AG08396 (cell line): Measurements from ENCODE around the gene TMEM50A.
"Not testable (repeated sequence)": the region's sequence is repeated elsewhere in the genome, so short reads cannot be mapped to it uniquely, and the experiment has no call there.

ENCODE experiments used
- DNase-seq: peaks from one replicate; pipeline ENCODE4 v3.0.0; 2012; ENCODE audit warnings: low spot score, mixed read lengths

The TMEM50A gene

DNA sequence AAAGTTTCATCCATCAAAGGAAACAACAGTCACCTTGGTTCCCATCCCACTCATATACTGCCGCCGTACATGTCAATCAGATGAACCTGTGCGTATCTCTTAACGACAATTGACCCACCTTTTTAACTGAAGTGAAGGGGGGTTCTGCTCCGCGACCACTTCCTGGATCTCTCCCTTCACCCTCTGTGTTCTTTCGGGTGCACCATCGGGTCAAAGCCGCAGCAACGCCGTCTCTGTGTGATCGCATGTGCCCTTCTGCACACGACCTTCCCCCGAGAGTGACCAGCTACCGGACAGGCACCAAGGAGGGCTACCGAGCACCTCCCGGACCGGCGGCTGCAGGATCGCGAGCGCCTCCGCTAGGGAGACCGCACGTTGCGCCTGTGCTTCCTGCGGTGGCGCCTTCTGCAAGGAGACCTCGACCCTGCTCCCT lies 1.2 kb upstream of the TMEM50A start:
- not testable (repeated sequence) for DNase-seq

DNA sequence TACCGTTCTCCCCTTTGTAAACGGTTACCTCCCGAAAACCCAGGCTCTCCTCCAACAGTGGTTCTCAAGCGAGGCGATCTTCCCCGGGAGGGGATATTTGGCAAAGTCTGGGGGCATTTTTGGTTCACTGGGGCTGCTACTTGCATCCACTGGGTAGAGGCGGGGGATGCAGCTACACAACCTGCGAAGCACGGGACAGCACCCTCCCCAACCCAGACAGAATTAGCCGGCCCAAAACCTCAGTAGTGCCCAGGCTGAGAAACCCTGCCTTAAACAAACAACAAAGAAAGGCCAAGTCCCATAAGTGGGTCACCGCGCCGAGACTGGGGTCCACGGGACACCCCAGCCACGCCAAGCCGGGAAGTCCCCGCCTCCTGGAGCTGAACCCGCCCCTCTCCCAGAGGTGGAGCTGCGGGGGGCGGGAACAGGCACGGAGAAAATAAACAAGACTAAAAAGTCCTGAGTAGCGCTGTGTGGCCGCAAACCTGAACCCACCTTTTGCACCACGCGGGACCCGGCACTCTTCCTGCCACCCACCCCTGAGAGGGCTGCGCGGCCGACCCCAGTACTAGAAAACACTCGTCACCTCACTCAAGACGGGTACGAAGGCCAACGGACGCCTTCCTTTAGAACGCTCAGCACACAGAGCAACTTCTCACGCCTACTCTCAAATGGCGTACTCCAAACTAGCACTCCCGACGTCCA lies 499 bp upstream of the TMEM50A start:
- not testable (repeated sequence) for DNase-seq

DNA sequence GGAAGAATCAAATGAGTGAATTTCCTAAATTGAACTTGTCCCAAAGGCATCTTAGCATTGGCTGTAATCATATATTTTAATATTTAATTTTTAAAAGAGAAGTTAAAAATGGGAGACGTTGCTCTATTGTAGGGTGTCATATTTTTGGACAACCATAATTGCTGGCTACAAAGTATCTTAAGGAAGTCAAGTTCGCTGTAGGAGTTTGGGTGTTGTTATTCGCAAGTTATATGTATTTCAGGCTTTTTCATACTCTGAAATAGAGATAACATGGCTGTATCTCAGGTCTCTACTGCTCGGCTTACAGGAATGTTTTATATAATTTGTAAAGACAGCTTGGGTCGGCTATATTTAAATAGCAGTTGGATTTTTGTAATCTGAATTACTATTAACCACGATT lies 852 bp downstream of the TMEM50A start:
- no peak for DNase-seq

DNA sequence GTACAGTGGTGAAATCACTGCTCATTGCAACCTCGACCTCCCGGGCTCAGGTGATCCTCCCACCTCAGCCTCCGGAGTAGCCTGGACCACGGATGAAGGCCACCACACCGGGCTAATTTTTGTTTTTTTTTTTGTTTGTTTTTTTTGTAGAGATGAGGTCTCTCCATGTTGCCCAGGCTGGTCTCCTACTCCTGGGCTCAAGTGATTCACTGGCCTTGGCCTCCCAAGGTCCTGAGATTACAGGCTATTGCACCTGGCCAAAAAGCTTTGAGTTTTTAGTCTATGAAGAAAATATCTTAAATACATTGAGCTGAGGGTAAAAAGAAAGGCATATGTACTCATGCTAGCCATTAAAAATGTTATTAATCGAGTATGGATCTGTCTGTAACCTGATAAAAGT lies 3.6 kb downstream of the TMEM50A start:
- DNase-seq, result no peak

DNA sequence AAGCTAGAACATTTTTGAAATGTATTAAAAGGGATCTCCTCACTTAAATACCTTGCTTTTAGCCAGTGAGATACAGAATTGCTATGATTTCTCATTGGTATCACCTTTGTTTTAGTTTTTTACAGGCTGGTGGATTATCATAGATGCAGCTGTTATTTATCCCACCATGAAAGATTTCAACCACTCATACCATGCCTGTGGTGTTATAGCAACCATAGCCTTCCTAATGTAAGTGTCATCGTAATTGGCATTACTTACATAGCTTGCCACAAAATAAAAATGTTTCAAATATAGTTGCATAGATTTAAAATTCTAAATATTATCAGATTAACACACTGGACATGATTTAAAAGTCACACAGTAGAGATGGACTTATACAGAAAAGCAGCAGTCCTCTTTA lies 4.7 kb downstream of the TMEM50A start:
- no peak for DNase-seq

DNA sequence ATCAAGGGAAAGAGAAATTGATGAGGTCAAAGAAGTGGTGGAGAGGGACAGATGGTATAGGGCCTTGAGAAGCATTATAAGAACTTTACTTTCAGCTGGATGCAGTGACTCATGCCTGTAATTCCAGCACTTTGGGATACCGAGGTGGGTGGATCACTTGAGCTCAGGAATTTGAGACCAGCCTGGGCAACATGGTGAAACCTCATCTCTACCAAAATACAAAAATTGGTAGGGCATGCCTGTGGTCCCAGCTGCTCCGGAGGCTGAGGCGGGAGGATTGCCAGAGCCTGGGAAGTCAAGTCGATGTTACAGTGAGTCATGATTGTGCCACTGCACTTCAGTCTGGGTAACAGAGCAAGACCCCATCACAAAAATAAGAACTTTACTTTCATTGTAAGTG lies 5.7 kb downstream of the TMEM50A start:
- no peak for DNase-seq

DNA sequence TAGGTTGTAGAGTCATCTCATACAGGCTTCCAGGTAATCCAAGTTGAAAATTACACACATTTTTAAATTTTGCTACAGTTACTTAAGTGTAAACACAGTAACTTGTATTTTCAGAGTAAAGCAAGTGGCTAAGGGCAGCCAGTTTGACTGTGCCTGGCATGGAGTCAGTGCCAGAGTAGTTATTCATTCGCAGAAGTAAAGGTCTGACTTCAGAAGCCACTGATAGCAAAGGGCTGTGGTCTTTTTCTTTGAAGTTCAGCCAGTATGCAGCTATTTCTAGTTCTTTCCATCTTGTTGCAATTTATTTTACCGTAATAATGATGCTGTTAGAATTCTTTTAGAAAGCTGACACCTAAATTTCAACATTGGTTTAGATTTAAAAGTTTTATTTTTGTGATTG lies 9.4 kb downstream of the TMEM50A start:
- DNase-seq, result no peak

DNA sequence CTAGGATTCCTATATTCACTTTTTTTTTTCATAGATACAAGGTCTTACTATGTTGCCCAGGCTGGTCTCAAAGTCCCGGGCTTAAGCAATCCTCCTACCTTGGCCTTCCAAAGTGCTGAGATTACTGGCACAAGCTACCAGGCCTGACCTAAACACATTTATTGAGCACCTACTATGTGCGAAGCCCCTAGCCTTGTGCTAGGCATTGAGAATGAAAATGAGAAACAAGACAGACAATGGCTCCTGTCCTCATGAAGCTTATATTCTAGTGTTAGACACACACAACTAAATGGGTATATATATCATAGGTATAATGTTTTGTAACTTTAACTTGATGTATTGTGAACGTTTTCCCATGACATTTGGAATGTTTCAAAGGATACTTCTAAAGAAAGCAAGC lies 11.5 kb downstream of the TMEM50A start:
- no peak for DNase-seq

DNA sequence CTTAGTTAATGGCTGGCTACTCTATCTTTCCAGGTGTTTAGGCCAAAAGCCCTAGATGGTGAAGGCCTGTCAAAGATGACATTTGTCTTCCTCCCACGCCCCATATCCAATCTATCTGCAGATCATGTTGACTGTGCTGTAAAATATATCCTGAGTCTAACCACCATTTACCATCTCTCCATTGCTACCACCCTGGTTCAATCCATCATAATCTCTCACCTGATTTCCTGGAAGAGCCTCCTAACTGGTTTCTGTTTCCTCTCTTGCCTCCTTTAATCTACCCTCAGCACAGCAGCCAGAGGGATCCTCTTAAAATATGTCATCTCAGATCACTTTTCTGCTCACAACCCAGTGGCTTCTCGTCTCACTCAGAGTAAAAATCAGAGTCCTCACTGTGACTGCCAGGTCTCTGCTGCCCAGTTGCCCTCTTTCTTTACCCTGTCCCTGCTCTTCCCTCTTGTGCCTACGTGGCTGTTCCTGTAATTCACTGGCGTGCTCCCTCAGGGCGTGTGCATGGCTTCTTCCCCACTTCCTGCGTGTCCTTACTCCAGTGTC lies 17.8 kb downstream of the TMEM50A start:
- no peak for DNase-seq

DNA sequence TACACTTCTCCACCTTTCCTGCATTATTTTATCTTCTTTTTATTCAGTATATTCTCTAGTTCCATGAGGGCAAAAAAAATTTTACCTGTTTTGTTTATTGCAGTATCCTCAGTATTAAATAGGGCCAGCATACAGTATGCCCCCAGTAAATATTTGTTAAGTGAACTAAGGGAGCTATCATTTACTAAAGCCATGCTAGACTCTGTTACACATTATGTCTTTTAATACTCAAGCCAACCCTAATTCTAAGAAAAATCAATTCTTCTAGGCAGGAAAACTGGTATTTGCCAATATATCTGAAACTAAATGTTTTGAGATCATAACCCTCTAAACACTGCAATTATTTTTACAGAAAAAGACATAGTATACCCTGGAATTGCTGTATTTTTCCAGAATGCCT lies 18.3 kb downstream of the TMEM50A start:
- no peak for DNase-seq

DNA sequence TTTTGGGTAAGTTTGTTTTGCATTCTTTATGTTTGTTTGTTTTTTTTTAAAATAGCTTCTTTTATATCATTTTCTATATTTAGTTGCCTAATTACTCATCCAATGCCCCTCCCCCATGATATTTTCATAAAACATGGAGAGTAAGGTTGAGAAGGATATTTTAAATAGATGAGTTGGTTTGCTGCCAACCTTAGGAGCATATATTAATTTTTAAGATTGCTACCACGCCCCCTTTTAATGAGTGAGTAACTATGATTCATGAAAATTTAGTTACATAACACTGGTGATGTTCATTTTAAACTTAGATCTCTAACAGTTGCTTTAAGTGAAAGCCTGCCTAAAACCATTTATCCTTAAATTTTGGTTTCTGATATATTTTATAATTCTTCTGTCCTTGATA lies 18.7 kb downstream of the TMEM50A start:
- no peak for DNase-seq

DNA sequence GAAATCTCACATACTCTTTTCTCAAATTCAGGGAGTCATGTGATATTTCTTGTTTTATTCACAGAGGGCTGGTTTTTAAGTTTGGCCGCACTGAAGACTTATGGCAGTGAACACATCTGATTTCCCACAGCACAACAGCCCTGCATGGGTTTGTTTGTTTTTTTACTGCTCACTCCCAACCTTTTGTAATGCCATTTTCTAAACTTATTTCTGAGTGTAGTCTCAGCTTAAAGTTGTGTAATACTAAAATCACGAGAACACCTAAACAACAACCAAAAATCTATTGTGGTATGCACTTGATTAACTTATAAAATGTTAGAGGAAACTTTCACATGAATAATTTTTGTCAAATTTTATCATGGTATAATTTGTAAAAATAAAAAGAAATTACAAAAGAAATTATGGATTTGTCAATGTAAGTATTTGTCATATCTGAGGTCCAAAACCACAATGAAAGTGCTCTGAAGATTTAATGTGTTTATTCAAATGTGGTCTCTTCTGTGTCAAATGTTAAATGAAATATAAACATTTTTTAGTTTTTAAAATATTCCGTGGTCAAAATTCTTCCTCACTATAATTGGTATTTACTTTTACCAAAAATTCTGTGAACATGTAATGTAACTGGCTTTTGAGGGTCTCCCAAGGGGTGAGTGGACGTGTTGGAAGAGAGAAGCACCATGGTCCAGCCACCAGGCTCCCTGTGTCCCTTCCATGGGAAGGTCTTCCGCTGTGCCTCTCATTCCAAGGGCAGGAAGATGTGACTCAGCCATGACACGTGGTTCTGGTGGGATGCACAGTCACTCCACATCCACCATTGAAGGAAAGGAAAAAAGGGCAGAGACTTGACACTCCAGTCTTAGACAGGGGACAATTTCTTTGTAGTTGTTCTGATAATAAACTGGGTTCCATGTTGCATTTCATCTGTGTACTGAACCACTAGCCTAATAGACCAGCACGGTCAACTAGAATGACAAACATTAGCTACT lies 22.8 kb downstream of the TMEM50A start:
- peak; percentile 52 for DNase-seq

DNA sequence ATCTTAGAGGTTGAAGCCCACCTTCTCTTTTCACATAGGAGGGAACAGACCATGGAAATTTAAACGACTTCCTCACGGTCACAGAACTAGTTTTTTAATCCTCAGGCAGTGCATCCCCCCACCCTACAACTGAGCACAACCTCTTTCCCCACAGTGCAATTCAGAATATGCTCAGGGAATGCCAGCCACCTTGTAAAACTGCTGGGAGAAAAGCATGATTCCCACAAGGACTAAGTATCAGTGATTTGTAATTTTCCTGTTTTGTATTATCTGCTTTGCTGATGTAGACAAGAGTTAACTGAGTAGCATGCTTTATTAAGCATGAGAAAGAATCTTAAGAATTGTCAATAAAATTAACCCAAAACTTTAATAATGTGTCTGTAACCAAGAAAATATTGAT lies 23.8 kb downstream of the TMEM50A start:
- DNase-seq, result no peak

DNA sequence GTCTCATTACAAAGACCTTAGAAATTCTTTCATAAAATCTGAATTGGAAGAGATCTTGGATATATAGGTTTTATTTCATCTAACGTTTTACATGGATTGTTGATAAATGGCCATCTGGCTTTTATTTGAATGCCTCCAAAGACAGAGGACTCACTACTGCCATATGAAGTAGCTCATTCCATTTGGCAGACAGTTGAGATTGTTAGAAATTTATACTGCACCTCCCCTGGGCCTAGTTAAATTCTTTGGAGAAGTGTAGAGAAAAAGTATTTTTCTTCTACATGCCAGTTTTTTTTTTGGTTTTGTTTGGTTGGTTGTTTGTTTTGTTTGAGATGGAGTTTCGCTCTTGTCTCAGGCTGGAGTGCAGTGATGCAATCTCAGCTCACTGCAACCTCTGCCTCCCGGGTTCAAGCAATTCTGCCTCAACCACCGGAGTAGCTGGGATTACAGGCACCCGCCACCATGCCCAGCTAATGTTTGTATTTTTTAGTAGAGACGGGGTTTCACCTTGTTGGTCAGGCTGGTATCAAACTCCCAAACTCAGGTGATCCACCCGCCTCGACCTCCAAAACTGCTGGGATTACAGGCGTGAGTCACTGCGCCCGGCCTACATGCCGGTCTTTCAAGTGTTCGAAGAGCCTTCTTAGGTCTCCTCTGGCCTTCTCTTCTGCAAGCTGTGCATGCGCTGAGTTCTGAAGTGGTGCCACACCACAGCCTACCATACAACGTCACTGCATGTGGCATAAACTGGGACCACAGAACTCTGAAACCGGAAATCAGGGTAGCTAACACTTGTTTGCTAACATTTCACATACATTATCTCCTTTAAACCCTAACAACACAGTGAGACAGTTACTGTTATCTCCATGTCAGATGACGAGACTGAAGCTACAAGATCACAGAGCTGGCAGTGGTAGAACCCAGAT lies 24.8 kb downstream of the TMEM50A start:
- not testable (repeated sequence) for DNase-seq

DNA sequence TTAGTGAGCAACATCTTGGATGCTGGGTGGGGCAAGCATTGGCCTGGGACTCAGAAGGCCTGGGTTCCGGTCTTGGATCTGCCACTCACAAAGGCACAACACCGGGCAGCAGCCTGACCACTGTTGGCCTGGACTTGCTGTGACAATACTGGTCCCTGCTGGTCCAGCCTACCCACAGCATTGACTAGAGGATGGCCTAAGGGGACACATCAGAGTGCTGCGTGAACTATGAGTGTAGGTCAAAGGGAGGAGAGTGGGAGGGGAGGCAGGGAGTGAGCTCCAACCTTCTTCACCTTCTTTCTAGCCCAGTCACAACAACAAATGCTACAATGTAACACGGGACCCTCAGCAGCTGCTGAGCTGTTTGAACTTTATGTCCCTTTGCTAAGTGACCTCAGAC lies 31.1 kb downstream of the TMEM50A start:
- DNase-seq, result no peak

DNA sequence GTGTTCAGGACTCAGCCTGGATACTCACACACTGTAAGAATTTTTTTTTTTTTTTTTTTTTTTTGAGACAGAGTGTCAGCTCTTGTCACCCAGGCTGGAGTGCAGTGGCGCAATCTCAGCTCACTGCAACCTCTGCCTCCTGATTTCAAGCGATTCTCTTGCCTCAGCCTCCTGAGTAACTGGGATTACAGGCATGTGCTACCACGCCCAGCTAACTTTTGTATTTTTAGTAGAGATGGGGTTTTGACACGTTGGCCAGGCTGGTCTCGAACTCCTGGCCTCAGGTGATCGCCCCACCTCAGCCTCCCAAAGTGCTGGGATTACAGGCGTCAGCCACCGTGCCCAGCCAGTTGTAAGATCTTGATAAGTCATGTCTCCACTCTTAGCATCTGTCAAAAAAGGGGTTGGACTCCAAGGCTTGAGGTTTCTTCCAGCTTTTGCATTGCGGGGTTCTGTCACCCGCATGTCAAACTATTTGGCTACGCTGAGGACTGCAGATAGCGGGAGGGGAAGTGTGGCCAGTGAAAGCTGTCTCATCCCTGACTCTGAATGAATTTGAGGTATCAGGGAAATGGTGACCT lies 31.6 kb downstream of the TMEM50A start:
- not testable (repeated sequence) for DNase-seq

DNA sequence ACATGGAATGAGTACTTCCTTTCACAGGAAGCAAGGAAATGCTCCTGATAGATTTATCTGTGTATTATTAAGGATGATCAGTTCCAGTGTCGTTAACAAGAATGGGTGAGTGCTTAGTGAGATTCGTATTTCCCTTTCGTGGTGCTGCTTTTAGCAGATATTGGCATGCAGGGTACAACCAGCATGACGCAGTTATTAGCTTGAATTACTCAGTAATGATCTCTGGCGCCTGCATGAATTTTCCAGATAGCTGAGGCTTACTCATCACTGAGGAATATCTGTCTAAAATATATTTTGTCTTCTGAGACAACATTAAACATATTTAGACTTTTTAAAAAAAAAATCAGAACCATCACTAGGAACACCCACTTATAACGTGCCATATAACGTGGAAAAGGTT lies 33.6 kb downstream of the TMEM50A start:
- not testable (repeated sequence) for DNase-seq

DNA sequence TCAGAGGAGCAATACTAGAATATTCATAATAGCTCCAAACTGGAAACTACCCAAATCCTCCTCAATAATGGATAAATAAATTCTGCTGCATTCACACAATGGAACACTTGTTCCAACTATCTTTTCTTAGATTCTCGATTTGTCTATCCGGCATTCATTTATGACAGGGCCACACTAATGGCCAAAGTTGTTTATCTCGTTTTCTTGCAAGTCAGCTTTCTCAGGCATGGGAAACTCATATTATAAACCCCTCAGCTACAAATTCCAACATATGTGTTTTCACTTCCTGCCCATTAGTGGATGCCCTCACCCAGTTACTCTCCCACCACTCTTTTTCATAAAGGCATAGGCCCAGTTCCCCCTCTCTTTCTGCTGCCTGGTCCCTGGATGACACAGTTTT lies 40.2 kb downstream of the TMEM50A start:
- not testable (repeated sequence) for DNase-seq

DNA sequence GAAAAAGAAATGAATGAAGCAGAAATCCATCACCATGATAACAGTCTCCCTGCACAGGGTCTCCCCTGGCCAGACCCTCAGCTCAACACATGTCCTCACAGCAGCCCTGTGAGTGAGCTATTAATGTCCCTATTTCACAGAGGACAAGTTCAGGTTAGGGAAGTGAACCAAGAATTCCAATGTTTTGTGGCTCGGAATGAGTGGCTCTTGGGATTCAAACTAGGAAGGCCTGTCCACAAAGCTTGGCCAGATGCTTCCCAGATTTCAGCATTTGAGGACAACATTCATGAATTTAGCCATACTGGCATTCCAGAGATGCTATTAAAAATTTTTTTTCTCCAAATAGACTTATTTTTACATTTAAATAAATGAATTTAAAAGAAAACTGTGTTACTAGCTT lies 44.4 kb downstream of the TMEM50A start:
- DNase-seq, result not testable (repeated sequence)

DNA sequence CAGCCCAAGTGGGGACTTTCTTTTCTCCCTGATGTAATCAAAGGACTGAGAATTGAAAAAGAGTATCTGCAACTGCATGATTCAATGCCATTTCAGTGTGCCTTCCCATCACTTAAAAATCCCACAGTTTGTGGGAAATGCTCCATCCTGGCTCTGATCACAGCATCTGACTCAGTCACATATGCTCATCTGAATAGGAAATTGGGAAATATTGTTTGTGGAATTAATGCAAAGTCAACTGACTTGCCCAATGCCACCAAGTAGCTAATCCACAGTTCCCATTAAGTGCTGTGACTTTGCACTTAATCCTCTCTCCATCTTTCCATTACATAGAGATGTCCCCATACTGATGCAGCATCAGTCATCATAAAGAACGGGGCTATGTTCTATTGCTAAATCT lies 45.0 kb downstream of the TMEM50A start:
- DNase-seq, result not testable (repeated sequence)

DNA sequence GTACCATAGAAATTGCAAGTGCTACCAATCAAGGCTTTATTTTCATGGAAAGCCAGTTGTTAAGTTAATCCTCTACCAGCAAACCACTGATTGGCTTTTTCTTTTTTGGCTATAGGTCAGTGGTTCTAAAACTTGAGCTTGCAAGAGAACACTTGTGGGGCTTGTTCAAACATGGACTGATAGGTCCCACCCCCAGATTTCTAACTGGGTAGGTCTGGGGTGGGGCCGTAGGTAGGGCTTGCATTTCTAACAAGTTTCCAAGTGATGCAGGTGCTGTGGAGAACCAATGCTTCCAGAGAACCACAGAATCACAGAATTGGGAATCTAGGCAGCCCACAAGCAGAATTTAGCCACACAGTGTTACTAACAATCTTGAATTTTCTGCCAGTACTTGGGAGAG lies 45.7 kb downstream of the TMEM50A start:
- DNase-seq, result not testable (repeated sequence)
